Endothelial cell of umbilical vein (primary cell): ENCODE results near the gene PRRT1. TPM values are rescaled to one million over a fixed set of nuclear protein-coding genes. Genes with fewer than 3 reads are reported as not detected.
A peak's percentile ranks its signal among the peaks of the same experiment; 100 is the strongest.

Source experiments
- BruUV-seq: library from RNA; stranded (reverse); fragments of 400-500 nt; replicated peaks from 2 replicates; lab custom pipeline; 2021; lab: Mats Ljungman, UMichigan
- CTCF ChIA-PET: fragments of 300-600, 350-600 bp; sonication (Branson Sonifier 250); formaldehyde crosslinking; loops from one replicate; lab custom pipeline; 2021; ENCODE audit warnings: antibody characterized with exemption, inconsistent platforms; lab: Charles Lee
- POLR2A ChIA-PET: fragments of 300-600, 350-600 bp; sonication (Branson Sonifier 250); formaldehyde crosslinking; loops from one replicate; lab custom pipeline; 2021; ENCODE audit warnings: antibody characterized with exemption, inconsistent platforms; lab: Charles Lee
- DNase-seq: peaks from one replicate; pipeline ENCODE4 v3.0.0-alpha.2; 2011; ENCODE audit warnings: low read depth, low spot score
- FAIRE-seq: peaks from 2 replicates; lab custom pipeline; 2011; peaks lifted over from hg19 to GRCh38; lab: Jason Lieb, UNC
- H2AFZ ChIP-seq: 2 replicates; pipeline ENCODE4 v1.6.0; 2012; ENCODE audit warnings: low read depth, low read length, control low read depth, inconsistent platforms
- H3K27ac ChIP-seq: 2 replicates; pipeline ENCODE4 v1.5.1; 2011; ENCODE audit warnings: low read depth, mild to moderate bottlenecking, control low read depth, low read length, moderate library complexity; ENCODE audit not compliant: insufficient read depth
- H3K27me3 ChIP-seq, 2 experiments: 2 replicates each; pipeline versions ENCODE4 v1.6.0 to v1.6.1; 2011; ENCODE audit warnings: low read length in 2 of 2, mixed read lengths in 1 of 2; ENCODE audit not compliant: control insufficient read depth in 2 of 2, insufficient read depth in 2 of 2
- H3K36me3 ChIP-seq, 2 experiments: 2 replicates in 1 of 2; 3 replicates in 1 of 2; pipeline ENCODE4 v1.5.1; 2011; ENCODE audit warnings: low read length in 2 of 2, mild to moderate bottlenecking in 1 of 2, moderate library complexity in 1 of 2; ENCODE audit not compliant: control insufficient read depth in 2 of 2, insufficient read depth in 2 of 2; ENCODE audit errors: extremely low read depth in 1 of 2
- H3K4me1 ChIP-seq: 3 replicates; pipeline ENCODE4 v1.5.1; 2011; ENCODE audit warnings: mild to moderate bottlenecking, low read length; ENCODE audit not compliant: control insufficient read depth, insufficient read depth; ENCODE audit errors: extremely low read depth
- H3K4me2 ChIP-seq: 2 replicates; pipeline ENCODE4 v1.6.1; 2011; ENCODE audit warnings: low read length, control low read depth, mixed read lengths; ENCODE audit not compliant: insufficient read depth
- H3K4me3 ChIP-seq, 3 experiments: fragments of 200-600 bp in 1 of 3; sonication (generic), shearing (Covaris generic) in 1 of 3; replicated peaks in 1 of 3; 2 replicates each; pipeline ENCODE4 v1.5.1; 2011 to 2016; ENCODE audit warnings: control low read depth in 3 of 3, low read length in 3 of 3, mild to moderate bottlenecking in 2 of 3, inconsistent platforms in 1 of 3, low read depth in 1 of 3, moderate library complexity in 1 of 3; ENCODE audit not compliant: insufficient read depth in 1 of 3
- H3K79me2 ChIP-seq: 2 replicates; pipeline ENCODE4 v1.6.0; 2012; ENCODE audit warnings: low read length, inconsistent platforms; ENCODE audit not compliant: control insufficient read depth, insufficient read depth
- H3K9ac ChIP-seq: replicated peaks from 2 replicates; pipeline ENCODE3; 2011; ENCODE audit warnings: low read length, control low read depth; ENCODE audit not compliant: insufficient read depth; ENCODE audit errors: extremely low read depth
- H3K9me1 ChIP-seq: replicated peaks from 3 replicates; pipeline ENCODE4 v1.6.0; 2011; ENCODE audit warnings: mild to moderate bottlenecking, low read length; ENCODE audit not compliant: control insufficient read depth, insufficient read depth; ENCODE audit errors: extremely low read depth
- H3K9me3 ChIP-seq: replicated peaks from 2 replicates; pipeline ENCODE4 v1.5.1; 2012; ENCODE audit warnings: low read length, inconsistent platforms; ENCODE audit not compliant: control insufficient read depth, insufficient read depth
- H4K20me1 ChIP-seq: replicated peaks from 2 replicates; pipeline ENCODE3; 2011; ENCODE audit warnings: mild to moderate bottlenecking, low read length; ENCODE audit not compliant: control insufficient read depth, insufficient read depth; ENCODE audit errors: extremely low read depth
- CTCF ChIP-seq, 2 donors: IDR thresholded peaks; 1 replicate in 1 of 2; 2 replicates in 1 of 2; pipeline ENCODE4 v1.5.1; 2011; ENCODE audit warnings: low read length in 2 of 2, mild to moderate bottlenecking in 2 of 2, moderate library complexity in 2 of 2, control low read depth in 1 of 2, inconsistent platforms in 1 of 2, low read depth in 1 of 2; ENCODE audit not compliant: insufficient read depth in 1 of 2; ENCODE audit errors: extremely low read depth in 1 of 2
- FOS ChIP-seq: IDR thresholded peaks from 2 replicates; pipeline ENCODE4 v1.6.1; 2011; ENCODE audit warnings: mild to moderate bottlenecking, low read length, moderate library complexity, borderline replicate concordance; ENCODE audit not compliant: insufficient read depth
- GATA2 ChIP-seq: IDR thresholded peaks from 2 replicates; pipeline ENCODE4 v1.7.0; 2011; ENCODE audit warnings: low read depth, mild to moderate bottlenecking, moderate library complexity, mixed read lengths, low read length; ENCODE audit not compliant: insufficient read length, insufficient read depth
- MAX ChIP-seq: IDR thresholded peaks from 2 replicates; pipeline ENCODE4 v1.6.1; 2011; ENCODE audit not compliant: insufficient read depth, insufficient read length
- POLR2A ChIP-seq: IDR thresholded peaks from 2 replicates; pipeline ENCODE4 v1.6.1; 2012; ENCODE audit warnings: low read depth, mild to moderate bottlenecking, control low read depth, low read length
- dilution Hi-C: fragments of 300-500 bp; cut with MboI; formaldehyde crosslinking; loops from one replicate; pipeline ENCODE4 v1.15.0; 2019; ENCODE audit warnings: low sequenced_read_pairs; ENCODE audit not compliant: extremely low pct_ligation_motif_present
- intact Hi-C: fragments of 100-400 bp; cut with micrococcal nuclease; formaldehyde crosslinking; loops from one replicate; pipeline ENCODE4 v1.10.0; 2022
- polyA plus RNA-seq, 4 experiments: library from polyadenylated mRNA; depleted of rRNA in 3 of 4; stranded (reverse) in 3 of 4; unstranded in 1 of 4; fragments of >200 nt; gene quantifications; 2 replicates each; pipeline versions ENCODE4 v1.2.1 to v1.2.3, GENCODE V29; 2011 to 2012; ENCODE audit warnings: missing spikeins in 1 of 4
- total RNA-seq: library from RNA; stranded (reverse); gene quantifications from 2 replicates; pipeline ENCODE4 v1.2.3, GENCODE V29; 2021

Gene PRRT1
- total and polyA plus RNA-seq, 2 donors (not counting 3 experiments of a cell fraction or from before 2014, with no cell fraction given) = 0.55 to 1.3 TPM

GRCh38 chr6:32191696-32192607, 40.2 kb upstream of the PRRT1 start:
- ChIA-PET POLR2A (no interaction called here), CTCF (interaction anchor here (0.7 to 1.3 kb wide), 5 partner anchors 13 to 77 kb away, joined by 3 to 9 read pairs (median 3); partner anchors contain the start of gene FKBPL)
- TF ChIP-seq POLR2A (no peak), CTCF (IDR thresholded peaks at IDR 0.05; ENCODE audit: extremely low read depth in 1 of 2, insufficient read depth in 1 of 2, low read depth in 1 of 2, low read length in 2 of 2) (no peak), MAX (no peak), FOS (no peak), GATA2 (no peak)
- peaks cover 0 to 10% of the 10 kb centered on the region in 2 experiments for H3K36me3 ChIP-seq
- H3K9ac ChIP-seq = no peak overlapping the region
- no peaks in the 10 kb centered on the region for H4K20me1 ChIP-seq
- DNase-seq (no peak), FAIRE-seq (no peak)
- H3K27me3 ChIP-seq = no peaks in the 10 kb centered on the region
- H3K4me1 ChIP-seq = peaks cover 50% of the 10 kb centered on the region
- H3K4me3 ChIP-seq = no peak overlapping the region
- no TSS peak for BruUV-seq
- H3K4me2 ChIP-seq = peak overlapping the region; percentile 33
- H2AFZ ChIP-seq = no peak overlapping the region
- no peaks in the 10 kb centered on the region for H3K9me3 ChIP-seq
- peaks cover 23% of the 10 kb centered on the region for H3K79me2 ChIP-seq
- intact Hi-C loops (loop anchor here (10.0 kb wide), 2 partner anchors 147 to 527 kb away; partner anchors contain the start of genes C6orf47, CSNK2B, GPANK1 and LY6G5B), dilution Hi-C loops (no loop called here)
- no peaks in the 10 kb centered on the region for H3K9me1 ChIP-seq
- peak overlapping the region; percentile 62 for H3K27ac ChIP-seq
